ENCODE measurements around the gene EVPLL.
"Not testable (repeated sequence)": the region's sequence is repeated elsewhere in the genome, so short reads cannot be mapped to it uniquely, and the experiment has no call there.

EVPLL gene

GRCh38 chr17:18374216-18374615 is 3.4 kb upstream of the EVPLL start:
- no peak overlapping the region for H3K27ac ChIP-seq (ENCODE audit: low read length)
- TF ChIP-seq EZH2phosphoT487 (IDR thresholded peaks at IDR 0.05; ENCODE audit: low read depth) (no peak), CTCF (IDR thresholded peaks at IDR 0.05; ENCODE audit: low read depth, low read length) (no peak)
- no peak overlapping the region for H3K4me3 ChIP-seq (ENCODE audit: low read length)
- no peaks in the 10 kb centered on the region for H3K79me2 ChIP-seq (ENCODE audit: low read length)
- H3K27me3 ChIP-seq (ENCODE audit: low read depth, low read length): no peaks in the 10 kb centered on the region
- H3K36me3 ChIP-seq (replicated peaks; ENCODE audit: low read depth, low read length): no peaks in the 10 kb centered on the region
- H3K4me2 ChIP-seq (ENCODE audit: low read length): no peak overlapping the region
- H3K9me3 ChIP-seq (ENCODE audit: insufficient read depth, low read length): no peaks in the 10 kb centered on the region
- no peaks in the 10 kb centered on the region for H4K20me1 ChIP-seq (ENCODE audit: insufficient read depth, low read length)
- H2AFZ ChIP-seq (ENCODE audit: low read depth, low read length): no peak overlapping the region
- H3K4me1 ChIP-seq (ENCODE audit: low read length): no peaks in the 10 kb centered on the region
- H3K9ac ChIP-seq (ENCODE audit: low read length): no peak overlapping the region

GRCh38 chr17:18378205-18378505 is 577 bp downstream of the EVPLL start:
- no peak overlapping the region for H3K9ac ChIP-seq (ENCODE audit: low read length)
- no peak for TF ChIP-seq CTCF (IDR thresholded peaks at IDR 0.05; ENCODE audit: low read depth, low read length)
- TF ChIP-seq EZH2phosphoT487 (IDR thresholded peaks at IDR 0.05; ENCODE audit: low read depth): no peak
- H3K36me3 ChIP-seq (replicated peaks; ENCODE audit: low read depth, low read length): no peaks in the 10 kb centered on the region
- H3K79me2 ChIP-seq (ENCODE audit: low read length): no peaks in the 10 kb centered on the region
- H2AFZ ChIP-seq (ENCODE audit: low read depth, low read length): no peak overlapping the region
- no peaks in the 10 kb centered on the region for H3K9me3 ChIP-seq (ENCODE audit: insufficient read depth, low read length)
- no peaks in the 10 kb centered on the region for H4K20me1 ChIP-seq (ENCODE audit: insufficient read depth, low read length)
- H3K27ac ChIP-seq (ENCODE audit: low read length): no peak overlapping the region
- no peak overlapping the region for H3K4me3 ChIP-seq (ENCODE audit: low read length)
- H3K4me1 ChIP-seq (ENCODE audit: low read length): no peaks in the 10 kb centered on the region
- no peaks in the 10 kb centered on the region for H3K27me3 ChIP-seq (ENCODE audit: low read depth, low read length)
- H3K4me2 ChIP-seq (ENCODE audit: low read length): no peak overlapping the region

- H3K36me3 ChIP-seq (replicated peaks; ENCODE audit: low read depth, low read length); H4K20me1 ChIP-seq (ENCODE audit: insufficient read depth, low read length); H3K9me3 ChIP-seq (ENCODE audit: insufficient read depth, low read length); H3K9ac ChIP-seq (ENCODE audit: low read length); H3K79me2 ChIP-seq (ENCODE audit: low read length); H3K4me3 ChIP-seq (ENCODE audit: low read length); H3K27ac ChIP-seq (ENCODE audit: low read length); H2AFZ ChIP-seq (ENCODE audit: low read depth, low read length); H3K27me3 ChIP-seq (ENCODE audit: low read depth, low read length); H3K4me1 ChIP-seq (ENCODE audit: low read length); H3K4me2 ChIP-seq (ENCODE audit: low read length): not testable (repeated sequence)
These were observed 1.0 kb downstream of the EVPLL start for GRCh38 chr17:18378614-18379013.

GRCh38 chr17:18379246-18380146 is 1.9 kb downstream of the EVPLL start:
- Histone ChIP-seq H3K4me2 (ENCODE audit: low read length) (no peak overlapping the region), H3K9me3 (ENCODE audit: insufficient read depth, low read length) (no peaks in the 10 kb centered on the region), H3K9ac (ENCODE audit: low read length) (no peak overlapping the region), H3K4me1 (ENCODE audit: low read length) (no peaks in the 10 kb centered on the region), H4K20me1 (ENCODE audit: insufficient read depth, low read length) (no peaks in the 10 kb centered on the region), H3K4me3 (ENCODE audit: low read length) (no peak overlapping the region), H3K79me2 (ENCODE audit: low read length) (no peaks in the 10 kb centered on the region), H3K27ac (ENCODE audit: low read length) (no peak overlapping the region), H2AFZ (ENCODE audit: low read depth, low read length) (no peak overlapping the region), H3K27me3 (ENCODE audit: low read depth, low read length) (no peaks in the 10 kb centered on the region), H3K36me3 (replicated peaks; ENCODE audit: low read depth, low read length) (no peaks in the 10 kb centered on the region)
- TF ChIP-seq CTCF (IDR thresholded peaks at IDR 0.05; ENCODE audit: low read depth, low read length) (no peak), EZH2phosphoT487 (IDR thresholded peaks at IDR 0.05; ENCODE audit: low read depth) (no peak)

Data from OCI-LY3 (cell line).